Measurements from ENCODE around the gene ESD. TPM values are rescaled to one million over a fixed set of nuclear protein-coding genes. Genes with fewer than 3 reads are reported as not detected.

The ESD gene
- total and polyA plus RNA-seq, 2 experiments from 2014 or later, result 61.0 to 123 TPM

DNA sequence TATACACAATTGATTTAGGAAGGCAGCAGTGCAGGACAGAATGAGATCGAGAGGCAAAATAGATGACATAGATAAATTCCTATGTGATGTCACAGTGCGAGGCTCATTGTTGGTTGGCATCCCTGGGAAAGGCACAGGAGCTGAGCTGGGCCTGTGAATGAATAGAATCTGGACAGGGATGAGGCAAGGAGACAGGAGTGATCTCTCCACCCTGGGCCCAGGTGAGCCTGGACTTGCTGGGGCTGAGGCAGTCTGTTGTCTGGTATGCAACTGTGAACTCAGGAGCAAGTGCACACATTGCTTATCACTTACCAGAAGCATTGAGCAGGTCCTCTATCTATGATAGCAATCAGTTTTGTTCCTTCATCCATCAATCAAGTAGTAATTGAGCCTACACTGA, 48.2 kb upstream of the ESD start (continued):
- TF ChIP-seq, protein P1, sequence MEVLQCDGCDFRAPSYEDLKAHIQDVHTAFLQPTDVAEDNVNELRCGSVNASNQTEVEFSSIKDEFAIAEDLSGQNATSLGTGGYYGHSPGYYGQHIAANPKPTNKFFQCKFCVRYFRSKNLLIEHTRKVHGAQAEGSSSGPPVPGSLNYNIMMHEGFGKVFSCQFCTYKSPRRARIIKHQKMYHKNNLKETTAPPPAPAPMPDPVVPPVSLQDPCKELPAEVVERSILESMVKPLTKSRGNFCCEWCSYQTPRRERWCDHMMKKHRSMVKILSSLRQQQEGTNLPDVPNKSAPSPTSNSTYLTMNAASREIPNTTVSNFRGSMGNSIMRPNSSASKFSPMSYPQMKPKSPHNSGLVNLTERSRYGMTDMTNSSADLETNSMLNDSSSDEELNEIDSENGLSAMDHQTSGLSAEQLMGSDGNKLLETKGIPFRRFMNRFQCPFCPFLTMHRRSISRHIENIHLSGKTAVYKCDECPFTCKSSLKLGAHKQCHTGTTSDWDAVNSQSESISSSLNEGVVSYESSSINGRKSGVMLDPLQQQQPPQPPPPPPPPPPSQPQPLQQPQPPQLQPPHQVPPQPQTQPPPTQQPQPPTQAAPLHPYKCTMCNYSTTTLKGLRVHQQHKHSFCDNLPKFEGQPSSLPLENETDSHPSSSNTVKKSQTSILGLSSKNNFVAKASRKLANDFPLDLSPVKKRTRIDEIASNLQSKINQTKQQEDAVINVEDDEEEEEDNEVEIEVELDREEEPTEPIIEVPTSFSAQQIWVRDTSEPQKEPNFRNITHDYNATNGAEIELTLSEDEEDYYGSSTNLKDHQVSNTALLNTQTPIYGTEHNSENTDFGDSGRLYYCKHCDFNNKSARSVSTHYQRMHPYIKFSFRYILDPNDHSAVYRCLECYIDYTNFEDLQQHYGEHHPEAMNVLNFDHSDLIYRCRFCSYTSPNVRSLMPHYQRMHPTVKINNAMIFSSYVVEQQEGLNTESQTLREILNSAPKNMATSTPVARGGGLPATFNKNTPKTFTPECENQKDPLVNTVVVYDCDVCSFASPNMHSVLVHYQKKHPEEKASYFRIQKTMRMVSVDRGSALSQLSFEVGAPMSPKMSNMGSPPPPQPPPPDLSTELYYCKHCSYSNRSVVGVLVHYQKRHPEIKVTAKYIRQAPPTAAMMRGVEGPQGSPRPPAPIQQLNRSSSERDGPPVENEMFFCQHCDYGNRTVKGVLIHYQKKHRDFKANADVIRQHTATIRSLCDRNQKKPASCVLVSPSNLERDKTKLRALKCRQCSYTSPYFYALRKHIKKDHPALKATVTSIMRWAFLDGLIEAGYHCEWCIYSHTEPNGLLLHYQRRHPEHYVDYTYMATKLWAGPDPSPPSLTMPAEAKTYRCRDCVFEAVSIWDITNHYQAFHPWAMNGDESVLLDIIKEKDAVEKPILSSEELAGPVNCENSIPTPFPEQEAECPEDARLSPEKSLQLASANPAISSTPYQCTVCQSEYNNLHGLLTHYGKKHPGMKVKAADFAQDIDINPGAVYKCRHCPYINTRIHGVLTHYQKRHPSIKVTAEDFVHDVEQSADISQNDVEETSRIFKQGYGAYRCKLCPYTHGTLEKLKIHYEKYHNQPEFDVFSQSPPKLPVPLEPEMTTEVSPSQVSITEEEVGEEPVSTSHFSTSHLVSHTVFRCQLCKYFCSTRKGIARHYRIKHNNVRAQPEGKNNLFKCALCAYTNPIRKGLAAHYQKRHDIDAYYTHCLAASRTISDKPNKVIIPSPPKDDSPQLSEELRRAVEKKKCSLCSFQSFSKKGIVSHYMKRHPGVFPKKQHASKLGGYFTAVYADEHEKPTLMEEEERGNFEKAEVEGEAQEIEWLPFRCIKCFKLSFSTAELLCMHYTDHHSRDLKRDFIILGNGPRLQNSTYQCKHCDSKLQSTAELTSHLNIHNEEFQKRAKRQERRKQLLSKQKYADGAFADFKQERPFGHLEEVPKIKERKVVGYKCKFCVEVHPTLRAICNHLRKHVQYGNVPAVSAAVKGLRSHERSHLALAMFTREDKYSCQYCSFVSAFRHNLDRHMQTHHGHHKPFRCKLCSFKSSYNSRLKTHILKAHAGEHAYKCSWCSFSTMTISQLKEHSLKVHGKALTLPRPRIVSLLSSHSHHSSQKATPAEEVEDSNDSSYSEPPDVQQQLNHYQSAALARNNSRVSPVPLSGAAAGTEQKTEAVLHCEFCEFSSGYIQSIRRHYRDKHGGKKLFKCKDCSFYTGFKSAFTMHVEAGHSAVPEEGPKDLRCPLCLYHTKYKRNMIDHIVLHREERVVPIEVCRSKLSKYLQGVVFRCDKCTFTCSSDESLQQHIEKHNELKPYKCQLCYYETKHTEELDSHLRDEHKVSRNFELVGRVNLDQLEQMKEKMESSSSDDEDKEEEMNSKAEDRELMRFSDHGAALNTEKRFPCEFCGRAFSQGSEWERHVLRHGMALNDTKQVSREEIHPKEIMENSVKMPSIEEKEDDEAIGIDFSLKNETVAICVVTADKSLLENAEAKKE (CRISPR knock-in tag; IDR thresholded peaks at IDR 0.05), result no peak
- no peak for TF ChIP-seq CREB1 (CRISPR knock-in tag; IDR thresholded peaks at IDR 0.05; ENCODE audit: low read depth)
- no peak for TF ChIP-seq ZNF114 (CRISPR knock-in tag; IDR thresholded peaks at IDR 0.05)
- no peak for TF ChIP-seq JUNB (IDR thresholded peaks at IDR 0.05; ENCODE audit: unreplicated experiment)
- no peak for TF ChIP-seq EZH2phosphoT487 (IDR thresholded peaks at IDR 0.05; ENCODE audit: unreplicated experiment)
- TF ChIP-seq, protein P2, sequence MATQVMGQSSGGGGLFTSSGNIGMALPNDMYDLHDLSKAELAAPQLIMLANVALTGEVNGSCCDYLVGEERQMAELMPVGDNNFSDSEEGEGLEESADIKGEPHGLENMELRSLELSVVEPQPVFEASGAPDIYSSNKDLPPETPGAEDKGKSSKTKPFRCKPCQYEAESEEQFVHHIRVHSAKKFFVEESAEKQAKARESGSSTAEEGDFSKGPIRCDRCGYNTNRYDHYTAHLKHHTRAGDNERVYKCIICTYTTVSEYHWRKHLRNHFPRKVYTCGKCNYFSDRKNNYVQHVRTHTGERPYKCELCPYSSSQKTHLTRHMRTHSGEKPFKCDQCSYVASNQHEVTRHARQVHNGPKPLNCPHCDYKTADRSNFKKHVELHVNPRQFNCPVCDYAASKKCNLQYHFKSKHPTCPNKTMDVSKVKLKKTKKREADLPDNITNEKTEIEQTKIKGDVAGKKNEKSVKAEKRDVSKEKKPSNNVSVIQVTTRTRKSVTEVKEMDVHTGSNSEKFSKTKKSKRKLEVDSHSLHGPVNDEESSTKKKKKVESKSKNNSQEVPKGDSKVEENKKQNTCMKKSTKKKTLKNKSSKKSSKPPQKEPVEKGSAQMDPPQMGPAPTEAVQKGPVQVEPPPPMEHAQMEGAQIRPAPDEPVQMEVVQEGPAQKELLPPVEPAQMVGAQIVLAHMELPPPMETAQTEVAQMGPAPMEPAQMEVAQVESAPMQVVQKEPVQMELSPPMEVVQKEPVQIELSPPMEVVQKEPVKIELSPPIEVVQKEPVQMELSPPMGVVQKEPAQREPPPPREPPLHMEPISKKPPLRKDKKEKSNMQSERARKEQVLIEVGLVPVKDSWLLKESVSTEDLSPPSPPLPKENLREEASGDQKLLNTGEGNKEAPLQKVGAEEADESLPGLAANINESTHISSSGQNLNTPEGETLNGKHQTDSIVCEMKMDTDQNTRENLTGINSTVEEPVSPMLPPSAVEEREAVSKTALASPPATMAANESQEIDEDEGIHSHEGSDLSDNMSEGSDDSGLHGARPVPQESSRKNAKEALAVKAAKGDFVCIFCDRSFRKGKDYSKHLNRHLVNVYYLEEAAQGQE (IDR thresholded peaks at IDR 0.05; ENCODE audit: unreplicated experiment), result no peak
- TF ChIP-seq ZNF331 (CRISPR knock-in tag; IDR thresholded peaks at IDR 0.05; ENCODE audit: low read depth), result no peak
- no peak for TF ChIP-seq CTCF (conservative IDR thresholded peaks at IDR 0.05; ENCODE audit: low read depth in 2 of 2)
